ENCODE data around the gene CPE.

Gene CPE

GRCh38 chr4:165384598-165384997 is 5.8 kb downstream of the CPE start:
- H3K9me3 ChIP-seq (ENCODE audit: control insufficient read depth in 1 of 2, low read length in 2 of 2) = no peaks in the 10 kb centered on the region
- no peaks in the 10 kb centered on the region for H3K27me3 ChIP-seq (ENCODE audit: low read depth, low read length)

GRCh38 chr4:165385126-165385525 is 6.3 kb downstream of the CPE start:
- Histone ChIP-seq H3K27ac (ENCODE audit: low read length) (no peak overlapping the region), H3K4me1 (ENCODE audit: control insufficient read depth in 1 of 2, insufficient read depth in 2 of 2, low read length in 2 of 2) (no peaks in the 10 kb centered on the region), H3K36me3 (ENCODE audit: control insufficient read depth in 1 of 2, insufficient read depth in 2 of 2, low read length in 2 of 2) (no peaks in the 10 kb centered on the region), H3K4me3 (ENCODE audit: low read depth in 1 of 2, low read length in 2 of 2) (no peak overlapping the region), H3K9me3 (ENCODE audit: control insufficient read depth in 1 of 2, low read length in 2 of 2) (no peaks in the 10 kb centered on the region), H3K27me3 (ENCODE audit: low read depth, low read length) (no peaks in the 10 kb centered on the region)

More at GRCh38 chr4:165384598-165384997, 5.8 kb downstream of the CPE start:
- no peak overlapping the region for H3K4me3 ChIP-seq (ENCODE audit: low read depth in 1 of 2, low read length in 2 of 2)
- H3K36me3 ChIP-seq (ENCODE audit: control insufficient read depth in 1 of 2, insufficient read depth in 2 of 2, low read length in 2 of 2) = no peaks in the 10 kb centered on the region
- no peaks in the 10 kb centered on the region for H3K4me1 ChIP-seq (ENCODE audit: control insufficient read depth in 1 of 2, insufficient read depth in 2 of 2, low read length in 2 of 2)
- no peak overlapping the region for H3K27ac ChIP-seq (ENCODE audit: low read length)

- no peaks in the 10 kb centered on the region for H3K36me3 ChIP-seq (ENCODE audit: control insufficient read depth in 1 of 2, insufficient read depth in 2 of 2, low read length in 2 of 2)
- no peaks in the 10 kb centered on the region for H3K4me1 ChIP-seq (ENCODE audit: control insufficient read depth in 1 of 2, insufficient read depth in 2 of 2, low read length in 2 of 2)
- H3K27ac ChIP-seq (ENCODE audit: low read length) = no peak overlapping the region
- no peak overlapping the region for H3K4me3 ChIP-seq (ENCODE audit: low read depth in 1 of 2, low read length in 2 of 2)
- no peaks in the 10 kb centered on the region for H3K27me3 ChIP-seq (ENCODE audit: low read depth, low read length)
- H3K9me3 ChIP-seq (ENCODE audit: control insufficient read depth in 1 of 2, low read length in 2 of 2) = no peaks in the 10 kb centered on the region
Measured at GRCh38 chr4:165386328-165386727, 7.5 kb downstream of the CPE start.

GRCh38 chr4:165388756-165389155 is 9.9 kb downstream of the CPE start:
- Histone ChIP-seq H3K27ac (ENCODE audit: low read length) (no peak overlapping the region), H3K4me3 (ENCODE audit: low read depth in 1 of 2, low read length in 2 of 2) (no peak overlapping the region), H3K4me1 (ENCODE audit: control insufficient read depth in 1 of 2, insufficient read depth in 2 of 2, low read length in 2 of 2) (no peaks in the 10 kb centered on the region)

GRCh38 chr4:165393051-165393450 is 14.2 kb downstream of the CPE start:
- Histone ChIP-seq H3K27ac (ENCODE audit: low read length) (no peak overlapping the region), H3K9me3 (ENCODE audit: control insufficient read depth in 1 of 2, low read length in 2 of 2) (no peaks in the 10 kb centered on the region), H3K36me3 (ENCODE audit: control insufficient read depth in 1 of 2, insufficient read depth in 2 of 2, low read length in 2 of 2) (no peaks in the 10 kb centered on the region), H3K4me3 (ENCODE audit: low read depth in 1 of 2, low read length in 2 of 2) (no peak overlapping the region), H3K27me3 (ENCODE audit: low read depth, low read length) (no peaks in the 10 kb centered on the region), H3K4me1 (ENCODE audit: control insufficient read depth in 1 of 2, insufficient read depth in 2 of 2, low read length in 2 of 2) (no peaks in the 10 kb centered on the region)

More at GRCh38 chr4:165388756-165389155, 9.9 kb downstream of the CPE start:
- no peaks in the 10 kb centered on the region for H3K27me3 ChIP-seq (ENCODE audit: low read depth, low read length)
- H3K36me3 ChIP-seq (ENCODE audit: control insufficient read depth in 1 of 2, insufficient read depth in 2 of 2, low read length in 2 of 2) = no peaks in the 10 kb centered on the region
- H3K9me3 ChIP-seq (ENCODE audit: control insufficient read depth in 1 of 2, low read length in 2 of 2) = no peaks in the 10 kb centered on the region

GRCh38 chr4:165393704-165394103 is 14.9 kb downstream of the CPE start:
- no peaks in the 10 kb centered on the region for H3K9me3 ChIP-seq (ENCODE audit: control insufficient read depth in 1 of 2, low read length in 2 of 2)
- no peaks in the 10 kb centered on the region for H3K36me3 ChIP-seq (ENCODE audit: control insufficient read depth in 1 of 2, insufficient read depth in 2 of 2, low read length in 2 of 2)
- no peak overlapping the region for H3K4me3 ChIP-seq (ENCODE audit: low read depth in 1 of 2, low read length in 2 of 2)
- H3K27me3 ChIP-seq (ENCODE audit: low read depth, low read length) = no peaks in the 10 kb centered on the region
- H3K4me1 ChIP-seq (ENCODE audit: control insufficient read depth in 1 of 2, insufficient read depth in 2 of 2, low read length in 2 of 2) = no peaks in the 10 kb centered on the region
- no peak overlapping the region for H3K27ac ChIP-seq (ENCODE audit: low read length)

- H3K4me1 ChIP-seq (ENCODE audit: control insufficient read depth in 1 of 2, insufficient read depth in 2 of 2, low read length in 2 of 2) = no peaks in the 10 kb centered on the region
- H3K36me3 ChIP-seq (ENCODE audit: control insufficient read depth in 1 of 2, insufficient read depth in 2 of 2, low read length in 2 of 2) = no peaks in the 10 kb centered on the region
- H3K4me3 ChIP-seq (ENCODE audit: low read depth in 1 of 2, low read length in 2 of 2) = no peak overlapping the region
- no peak overlapping the region for H3K27ac ChIP-seq (ENCODE audit: low read length)
- no peaks in the 10 kb centered on the region for H3K9me3 ChIP-seq (ENCODE audit: control insufficient read depth in 1 of 2, low read length in 2 of 2)
- H3K27me3 ChIP-seq (ENCODE audit: low read depth, low read length) = no peaks in the 10 kb centered on the region
Measured at GRCh38 chr4:165394275-165394674, 15.5 kb downstream of the CPE start.

GRCh38 chr4:165398570-165398969 is 19.8 kb downstream of the CPE start:
- no peaks in the 10 kb centered on the region for H3K27me3 ChIP-seq (ENCODE audit: low read depth, low read length)
- no peaks in the 10 kb centered on the region for H3K36me3 ChIP-seq (ENCODE audit: control insufficient read depth in 1 of 2, insufficient read depth in 2 of 2, low read length in 2 of 2)
- no peaks in the 10 kb centered on the region for H3K9me3 ChIP-seq (ENCODE audit: control insufficient read depth in 1 of 2, low read length in 2 of 2)
- no peak overlapping the region for H3K4me3 ChIP-seq (ENCODE audit: low read depth in 1 of 2, low read length in 2 of 2)
- no peaks in the 10 kb centered on the region for H3K4me1 ChIP-seq (ENCODE audit: control insufficient read depth in 1 of 2, insufficient read depth in 2 of 2, low read length in 2 of 2)
- H3K27ac ChIP-seq (ENCODE audit: low read length) = no peak overlapping the region

- Histone ChIP-seq H3K9me3 (ENCODE audit: control insufficient read depth in 1 of 2, low read length in 2 of 2) (no peaks in the 10 kb centered on the region), H3K27ac (ENCODE audit: low read length) (no peak overlapping the region), H3K4me1 (ENCODE audit: control insufficient read depth in 1 of 2, insufficient read depth in 2 of 2, low read length in 2 of 2) (no peaks in the 10 kb centered on the region), H3K36me3 (ENCODE audit: control insufficient read depth in 1 of 2, insufficient read depth in 2 of 2, low read length in 2 of 2) (no peaks in the 10 kb centered on the region), H3K4me3 (ENCODE audit: low read depth in 1 of 2, low read length in 2 of 2) (no peak overlapping the region), H3K27me3 (ENCODE audit: low read depth, low read length) (no peaks in the 10 kb centered on the region)
Measured at GRCh38 chr4:165402375-165402774, 23.6 kb downstream of the CPE start.

- Histone ChIP-seq H3K27ac (ENCODE audit: low read length) (no peak overlapping the region), H3K4me1 (ENCODE audit: control insufficient read depth in 1 of 2, insufficient read depth in 2 of 2, low read length in 2 of 2) (no peaks in the 10 kb centered on the region), H3K9me3 (ENCODE audit: control insufficient read depth in 1 of 2, low read length in 2 of 2) (no peaks in the 10 kb centered on the region), H3K27me3 (ENCODE audit: low read depth, low read length) (no peaks in the 10 kb centered on the region), H3K36me3 (ENCODE audit: control insufficient read depth in 1 of 2, insufficient read depth in 2 of 2, low read length in 2 of 2) (no peaks in the 10 kb centered on the region), H3K4me3 (ENCODE audit: low read depth in 1 of 2, low read length in 2 of 2) (no peak overlapping the region)
Measured at GRCh38 chr4:165403048-165403447, 24.2 kb downstream of the CPE start.

- H3K36me3 ChIP-seq (ENCODE audit: control insufficient read depth in 1 of 2, insufficient read depth in 2 of 2, low read length in 2 of 2) = no peaks in the 10 kb centered on the region
- no peak overlapping the region for H3K27ac ChIP-seq (ENCODE audit: low read length)
- no peaks in the 10 kb centered on the region for H3K4me1 ChIP-seq (ENCODE audit: control insufficient read depth in 1 of 2, insufficient read depth in 2 of 2, low read length in 2 of 2)
- no peaks in the 10 kb centered on the region for H3K9me3 ChIP-seq (ENCODE audit: control insufficient read depth in 1 of 2, low read length in 2 of 2)
- H3K27me3 ChIP-seq (ENCODE audit: low read depth, low read length) = no peaks in the 10 kb centered on the region
- H3K4me3 ChIP-seq (ENCODE audit: low read depth in 1 of 2, low read length in 2 of 2) = no peak overlapping the region
Measured at GRCh38 chr4:165403637-165404036, 24.8 kb downstream of the CPE start.

GRCh38 chr4:165404080-165404479 is 25.3 kb downstream of the CPE start:
- Histone ChIP-seq H3K36me3 (ENCODE audit: control insufficient read depth in 1 of 2, insufficient read depth in 2 of 2, low read length in 2 of 2) (no peaks in the 10 kb centered on the region), H3K27me3 (ENCODE audit: low read depth, low read length) (no peaks in the 10 kb centered on the region), H3K9me3 (ENCODE audit: control insufficient read depth in 1 of 2, low read length in 2 of 2) (no peaks in the 10 kb centered on the region), H3K4me3 (ENCODE audit: low read depth in 1 of 2, low read length in 2 of 2) (no peak overlapping the region), H3K4me1 (ENCODE audit: control insufficient read depth in 1 of 2, insufficient read depth in 2 of 2, low read length in 2 of 2) (no peaks in the 10 kb centered on the region), H3K27ac (ENCODE audit: low read length) (no peak overlapping the region)
